Measurements from ENCODE around the gene PLXNA4. TPM values are rescaled to one million over a fixed set of nuclear protein-coding genes. Genes with fewer than 3 reads are reported as not detected.

Gene PLXNA4
- 1.2 TPM for polyA plus RNA-seq (2013, experiment 1 of 4)
- polyA plus RNA-seq (2013, experiment 2 of 4) = 2.1 TPM
- polyA plus RNA-seq (2013, experiment 3 of 4) = 1.0 TPM
- polyA plus RNA-seq (2013, experiment 4 of 4) = 1.7 TPM

DNA sequence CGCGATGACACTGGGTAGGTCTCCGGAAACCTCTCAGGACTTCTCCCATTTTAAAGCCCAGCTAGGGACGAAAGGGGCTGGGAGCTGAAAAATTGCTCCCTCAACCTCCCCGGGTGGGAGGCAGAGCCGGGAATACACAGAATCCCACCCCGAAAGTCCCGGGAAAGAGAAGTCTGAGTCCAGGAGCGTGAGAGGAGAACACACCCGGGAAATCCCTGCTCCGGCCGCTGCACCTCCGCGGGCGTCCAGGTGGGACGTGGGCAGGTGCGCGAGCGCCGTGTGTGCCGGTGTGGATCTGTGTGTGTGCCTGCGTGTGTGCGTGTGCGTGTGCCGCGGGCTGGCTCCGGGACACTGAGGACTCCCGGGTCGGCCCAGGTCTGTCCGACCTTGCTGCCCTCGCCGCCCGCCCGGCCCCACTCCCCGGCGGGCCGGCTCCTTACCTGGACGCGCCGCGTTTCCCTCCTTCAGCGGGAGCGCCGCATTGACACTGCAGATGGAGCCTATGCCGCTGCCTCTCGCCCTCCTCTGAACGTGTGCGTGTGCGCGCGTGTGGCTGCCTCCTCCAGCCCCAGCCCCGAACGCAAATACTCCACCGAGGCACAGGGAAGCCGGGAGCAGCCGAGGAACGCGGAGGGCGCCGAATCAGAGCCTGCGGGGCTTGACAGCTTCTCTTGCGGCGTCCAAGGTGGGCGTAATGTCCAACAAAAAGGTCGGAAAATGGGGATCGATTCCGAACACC lies at the start of gene PLXNA4:
Gene PLXNA4 (minus strand): TSS at position 489 of the 739 bp plus-strand sequence. CDS start 67,777 bp downstream, outside the sequence.
- no peaks in the 10 kb centered on the region for H3K36me3 ChIP-seq (ENCODE audit: control insufficient read depth, insufficient read depth, low read length)
- no peaks in the 10 kb centered on the region for H3K9me3 ChIP-seq (ENCODE audit: control insufficient read depth, low read length)
- no peak within 1 kb of the TSS for H3K27ac ChIP-seq (ENCODE audit: insufficient read depth, low read depth, low read length, poor library complexity, severe bottlenecking)
- H3K27me3 ChIP-seq (ENCODE audit: control insufficient read depth, insufficient read depth, low read length, poor library complexity, severe bottlenecking) = peaks cover 82% of the 10 kb centered on the region
- WGBS, 2 experiments = 1 to 2% methylated on average over 67 of the region's 67 CpGs
- H3K4me1 ChIP-seq (ENCODE audit: control insufficient read depth, insufficient read depth, low read length) = peaks cover 27% of the 10 kb centered on the region
- H3K4me3 ChIP-seq (ENCODE audit: insufficient read depth, low read depth, low read length) = peak within 1 kb of the TSS; percentile 35

- Histone ChIP-seq H3K27me3 (ENCODE audit: control insufficient read depth, insufficient read depth, low read length, poor library complexity, severe bottlenecking) (no peaks in the 10 kb centered on the region), H3K4me1 (ENCODE audit: control insufficient read depth, insufficient read depth, low read length) (no peaks in the 10 kb centered on the region), H3K9me3 (ENCODE audit: control insufficient read depth, low read length) (no peaks in the 10 kb centered on the region), H3K4me3 (ENCODE audit: insufficient read depth, low read depth, low read length) (no peak overlapping the region), H3K27ac (ENCODE audit: insufficient read depth, low read depth, low read length, poor library complexity, severe bottlenecking) (no peak overlapping the region), H3K36me3 (ENCODE audit: control insufficient read depth, insufficient read depth, low read length) (no peaks in the 10 kb centered on the region)
- 88 to 98% methylated on average over 2 of the region's 2 CpGs for WGBS, 2 experiments
Measured at GRCh38 chr7:132625651-132626050, 49.4 kb upstream of the PLXNA4 start.

- Histone ChIP-seq H3K27me3 (ENCODE audit: control insufficient read depth, insufficient read depth, low read length, poor library complexity, severe bottlenecking) (no peaks in the 10 kb centered on the region), H3K9me3 (ENCODE audit: control insufficient read depth, low read length) (no peaks in the 10 kb centered on the region), H3K4me3 (ENCODE audit: insufficient read depth, low read depth, low read length) (no peak overlapping the region), H3K36me3 (ENCODE audit: control insufficient read depth, insufficient read depth, low read length) (no peaks in the 10 kb centered on the region), H3K4me1 (ENCODE audit: control insufficient read depth, insufficient read depth, low read length) (no peaks in the 10 kb centered on the region), H3K27ac (ENCODE audit: insufficient read depth, low read depth, low read length, poor library complexity, severe bottlenecking) (no peak overlapping the region)
- 92 to 97% methylated on average over 4 of the region's 4 CpGs for WGBS, 2 experiments
Measured at GRCh38 chr7:132622081-132622480, 45.8 kb upstream of the PLXNA4 start.

DNA sequence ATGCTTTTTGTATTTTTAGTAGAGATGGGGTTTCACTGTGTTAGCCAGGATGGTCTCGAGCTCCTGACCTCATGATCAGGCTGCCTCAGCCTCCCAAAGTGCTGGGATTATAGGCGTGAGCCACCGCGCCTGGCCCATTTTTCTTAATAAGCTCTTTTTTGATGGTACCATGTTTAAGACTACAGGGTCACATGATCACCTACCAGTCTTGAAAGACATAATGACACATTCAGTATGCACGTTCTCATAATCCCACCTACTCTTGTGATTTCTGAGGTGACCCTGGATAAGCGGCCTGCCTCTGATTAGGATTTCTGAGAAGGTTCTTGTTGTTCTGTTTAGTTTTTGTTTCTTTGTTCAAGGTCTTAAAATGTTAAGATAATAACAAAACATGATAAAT lies 43.7 kb upstream of the PLXNA4 start:
- Histone ChIP-seq H3K27me3 (ENCODE audit: control insufficient read depth, insufficient read depth, low read length, poor library complexity, severe bottlenecking) (peaks cover 14% of the 10 kb centered on the region), H3K4me3 (ENCODE audit: insufficient read depth, low read depth, low read length) (no peak overlapping the region), H3K9me3 (ENCODE audit: control insufficient read depth, low read length) (no peaks in the 10 kb centered on the region), H3K4me1 (ENCODE audit: control insufficient read depth, insufficient read depth, low read length) (peaks cover 5% of the 10 kb centered on the region), H3K36me3 (ENCODE audit: control insufficient read depth, insufficient read depth, low read length) (no peaks in the 10 kb centered on the region), H3K27ac (ENCODE audit: insufficient read depth, low read depth, low read length, poor library complexity, severe bottlenecking) (no peak overlapping the region)
- 92 to 95% methylated on average over 6 of the region's 6 CpGs for WGBS, 2 experiments

GRCh38 chr7:132618956-132619305 lies 42.7 kb upstream of the PLXNA4 start:
- H3K9me3 ChIP-seq (ENCODE audit: control insufficient read depth, low read length) = no peaks in the 10 kb centered on the region
- H3K36me3 ChIP-seq (ENCODE audit: control insufficient read depth, insufficient read depth, low read length) = no peaks in the 10 kb centered on the region
- H3K4me1 ChIP-seq (ENCODE audit: control insufficient read depth, insufficient read depth, low read length) = peaks cover 6% of the 10 kb centered on the region
- 80 to 86% methylated on average over 1 of the region's 2 CpGs for WGBS, 2 experiments
- no peak overlapping the region for H3K27ac ChIP-seq (ENCODE audit: insufficient read depth, low read depth, low read length, poor library complexity, severe bottlenecking)
- no peak overlapping the region for H3K4me3 ChIP-seq (ENCODE audit: insufficient read depth, low read depth, low read length)
- H3K27me3 ChIP-seq (ENCODE audit: control insufficient read depth, insufficient read depth, low read length, poor library complexity, severe bottlenecking) = peaks cover 15% of the 10 kb centered on the region

DNA sequence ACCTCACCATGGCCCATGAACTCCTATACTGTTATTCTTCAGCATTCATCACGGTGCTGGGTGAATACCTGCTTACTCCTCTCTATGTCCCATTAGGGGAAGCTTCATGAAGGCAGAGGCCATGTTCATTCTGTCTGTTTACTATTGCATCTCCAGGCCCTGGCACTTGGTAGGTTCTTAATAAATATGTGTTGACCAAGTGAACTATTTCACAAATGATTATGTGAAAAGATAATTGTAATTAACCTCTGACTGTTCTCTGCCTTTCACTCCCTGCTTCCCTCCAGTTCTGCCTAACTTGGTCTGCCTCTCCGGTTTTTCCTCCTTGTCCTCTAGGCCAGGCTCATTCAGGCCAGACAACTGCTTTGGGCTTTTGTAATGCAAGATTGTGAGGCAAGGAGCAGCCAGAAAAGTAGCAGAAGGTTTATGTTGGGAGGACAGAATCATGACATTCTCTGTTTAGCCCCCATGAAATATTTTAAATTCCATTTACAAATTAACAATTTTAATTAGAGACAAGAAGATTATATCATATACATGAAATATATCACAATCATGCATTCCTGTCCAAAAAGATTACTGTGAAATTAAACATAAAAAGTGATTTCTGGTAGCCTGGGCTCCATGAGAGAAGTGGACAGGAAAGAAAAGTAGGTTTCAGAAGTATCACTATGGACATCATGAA lies 42.1 kb upstream of the PLXNA4 start:
- Histone ChIP-seq H3K27me3 (ENCODE audit: control insufficient read depth, insufficient read depth, low read length, poor library complexity, severe bottlenecking) (peaks cover 16% of the 10 kb centered on the region), H3K4me1 (ENCODE audit: control insufficient read depth, insufficient read depth, low read length) (peaks cover 6% of the 10 kb centered on the region), H3K4me3 (ENCODE audit: insufficient read depth, low read depth, low read length) (no peak overlapping the region), H3K36me3 (ENCODE audit: control insufficient read depth, insufficient read depth, low read length) (no peaks in the 10 kb centered on the region), H3K9me3 (ENCODE audit: control insufficient read depth, low read length) (no peaks in the 10 kb centered on the region), H3K27ac (ENCODE audit: insufficient read depth, low read depth, low read length, poor library complexity, severe bottlenecking) (no peak overlapping the region)
- WGBS, 2 experiments = 38 to 53% methylated on average over 2 of the region's 2 CpGs

- no peak overlapping the region for H3K4me3 ChIP-seq (ENCODE audit: insufficient read depth, low read depth, low read length)
- H3K36me3 ChIP-seq (ENCODE audit: control insufficient read depth, insufficient read depth, low read length) = no peaks in the 10 kb centered on the region
- WGBS, 2 experiments = 24 to 27% methylated on average over 25 of the region's 25 CpGs
- no peak overlapping the region for H3K27ac ChIP-seq (ENCODE audit: insufficient read depth, low read depth, low read length, poor library complexity, severe bottlenecking)
- no peaks in the 10 kb centered on the region for H3K9me3 ChIP-seq (ENCODE audit: control insufficient read depth, low read length)
- peaks cover 6% of the 10 kb centered on the region for H3K4me1 ChIP-seq (ENCODE audit: control insufficient read depth, insufficient read depth, low read length)
- H3K27me3 ChIP-seq (ENCODE audit: control insufficient read depth, insufficient read depth, low read length, poor library complexity, severe bottlenecking) = peaks cover 21% of the 10 kb centered on the region
Measured at GRCh38 chr7:132614428-132615318, 38.4 kb upstream of the PLXNA4 start.

DNA sequence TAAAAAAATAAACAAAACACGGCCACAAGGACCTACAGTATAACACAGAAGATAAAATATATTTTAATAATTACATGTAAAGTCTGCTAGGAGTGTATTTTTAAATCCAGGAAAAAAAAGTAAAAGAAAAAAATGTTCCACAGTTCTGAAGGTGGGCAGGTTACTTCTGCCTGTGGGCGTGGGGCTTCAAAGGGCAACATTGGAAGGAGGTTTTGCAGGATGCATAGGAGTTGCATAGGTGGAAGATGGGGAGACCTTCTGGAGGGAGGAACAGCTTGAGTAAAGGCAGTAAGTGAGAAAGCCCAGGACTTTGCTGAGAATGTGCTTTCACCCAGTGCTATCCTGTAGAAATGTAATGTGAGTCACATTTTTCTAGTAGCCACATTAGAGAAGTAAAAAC lies 37.5 kb upstream of the PLXNA4 start:
- no peak overlapping the region for H3K4me3 ChIP-seq (ENCODE audit: insufficient read depth, low read depth, low read length)
- H3K27ac ChIP-seq (ENCODE audit: insufficient read depth, low read depth, low read length, poor library complexity, severe bottlenecking) = no peak overlapping the region
- H3K9me3 ChIP-seq (ENCODE audit: control insufficient read depth, low read length) = no peaks in the 10 kb centered on the region
- H3K27me3 ChIP-seq (ENCODE audit: control insufficient read depth, insufficient read depth, low read length, poor library complexity, severe bottlenecking) = peaks cover 21% of the 10 kb centered on the region
- H3K4me1 ChIP-seq (ENCODE audit: control insufficient read depth, insufficient read depth, low read length) = peaks cover 6% of the 10 kb centered on the region
- 93 to 98% methylated on average over 1 of the region's 2 CpGs for WGBS, 2 experiments
- H3K36me3 ChIP-seq (ENCODE audit: control insufficient read depth, insufficient read depth, low read length) = no peaks in the 10 kb centered on the region

DNA sequence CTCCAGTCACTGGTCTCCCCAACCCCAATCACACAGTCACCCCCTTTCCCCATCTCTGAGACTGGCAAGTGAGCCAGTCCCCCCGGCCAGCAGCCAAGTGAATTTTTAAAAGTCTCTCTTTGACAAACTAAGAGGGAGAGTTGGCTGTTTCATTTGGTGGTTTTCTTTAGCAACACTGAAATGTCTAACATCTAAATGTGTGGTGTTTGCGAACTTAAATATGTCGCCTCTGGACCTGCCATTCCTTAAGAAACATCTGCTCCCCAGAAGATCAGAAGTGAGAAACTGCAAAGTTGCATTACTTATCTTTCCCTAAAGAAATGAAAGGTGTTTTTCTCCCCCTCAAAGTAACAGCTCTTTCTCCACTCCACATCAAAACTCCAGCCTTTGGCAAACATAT lies 34.7 kb upstream of the PLXNA4 start:
- no peak overlapping the region for H3K27ac ChIP-seq (ENCODE audit: insufficient read depth, low read depth, low read length, poor library complexity, severe bottlenecking)
- no peaks in the 10 kb centered on the region for H3K36me3 ChIP-seq (ENCODE audit: control insufficient read depth, insufficient read depth, low read length)
- peaks cover 18% of the 10 kb centered on the region for H3K27me3 ChIP-seq (ENCODE audit: control insufficient read depth, insufficient read depth, low read length, poor library complexity, severe bottlenecking)
- peaks cover 6% of the 10 kb centered on the region for H3K4me1 ChIP-seq (ENCODE audit: control insufficient read depth, insufficient read depth, low read length)
- no peak overlapping the region for H3K4me3 ChIP-seq (ENCODE audit: insufficient read depth, low read depth, low read length)
- 92 to 96% methylated on average over 3 of the region's 3 CpGs for WGBS, 2 experiments
- H3K9me3 ChIP-seq (ENCODE audit: control insufficient read depth, low read length) = no peaks in the 10 kb centered on the region

All from ectodermal cell (in vitro differentiated cells).